Measurements from ENCODE around the gene PCYOX1L.

The PCYOX1L gene

DNA sequence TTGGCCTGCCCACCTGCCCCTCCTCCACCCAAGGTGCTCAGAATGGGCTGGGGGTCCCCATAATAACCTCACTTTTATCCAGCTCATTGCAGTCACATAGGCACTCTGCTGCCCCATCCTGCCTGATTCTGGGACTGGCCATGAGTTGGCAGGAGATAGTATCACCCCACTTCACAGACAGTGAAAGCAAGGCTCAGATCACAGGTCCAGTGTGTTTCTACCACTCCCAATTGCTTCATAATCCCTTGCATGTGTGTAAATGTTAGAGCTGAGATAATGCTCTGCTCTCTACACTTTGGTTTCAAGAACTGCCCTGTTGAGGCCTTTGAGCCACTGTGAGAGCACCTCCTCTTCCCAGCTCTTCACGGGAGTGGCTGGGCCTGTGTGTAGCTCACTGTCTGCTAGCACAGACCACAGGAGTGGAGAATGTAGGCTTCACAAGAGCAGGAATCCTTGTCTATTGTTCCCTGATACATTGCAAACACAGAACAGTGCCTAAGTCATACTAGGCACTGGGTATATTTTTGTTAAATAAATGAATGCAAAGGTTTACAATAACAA lies 8.4 kb downstream of the PCYOX1L start:
- no peak overlapping the region for H3K4ac ChIP-seq (ENCODE audit: low read depth, low read length)
- H3K36me3 ChIP-seq (ENCODE audit: control insufficient read depth in 1 of 2, insufficient read depth in 2 of 2, low read length in 2 of 2): no peaks in the 10 kb centered on the region
- H3K9me3 ChIP-seq (ENCODE audit: insufficient read depth, low read depth, low read length): no peaks in the 10 kb centered on the region
- WGBS (ENCODE audit: extremely low coverage, insufficient coverage, insufficient read length): no CpG with 5 or more reads among the region's 1 CpG
- H3K4me3 ChIP-seq (ENCODE audit: low read depth, low read length): no peak overlapping the region
- H3K23ac ChIP-seq (ENCODE audit: low read length): no peak overlapping the region
- no peak overlapping the region for H4K91ac ChIP-seq (ENCODE audit: low read depth, low read length)
- H2AK5ac ChIP-seq (ENCODE audit: low read length): no peak overlapping the region
- H3K9ac ChIP-seq (ENCODE audit: low read length): no peak overlapping the region
- no peak overlapping the region for H2BK5ac ChIP-seq (ENCODE audit: low read depth, low read length, poor library complexity)
- no peak overlapping the region for H3K4me2 ChIP-seq (ENCODE audit: low read length)
- no peaks in the 10 kb centered on the region for H3K79me1 ChIP-seq (ENCODE audit: low read length)
- H3K27ac ChIP-seq (ENCODE audit: low read depth, low read length): no peak overlapping the region
- no peaks in the 10 kb centered on the region for H3K79me2 ChIP-seq (ENCODE audit: control insufficient read depth, insufficient read depth, low read length, poor library complexity)
- H2BK12ac ChIP-seq (ENCODE audit: low read length): no peak overlapping the region
- no peak overlapping the region for H2AFZ ChIP-seq (ENCODE audit: insufficient read depth, low read length, poor library complexity)
- H3K4me1 ChIP-seq (ENCODE audit: control insufficient read depth in 1 of 2, insufficient read depth in 2 of 2, low read length in 2 of 2): peaks cover 3% of the 10 kb centered on the region in 2 experiments
- H2BK120ac ChIP-seq (ENCODE audit: insufficient read depth, low read length, poor library complexity): no peak overlapping the region
- no peak overlapping the region for H3K14ac ChIP-seq (ENCODE audit: low read length)
- no peak for DNase-seq
- H3K18ac ChIP-seq (ENCODE audit: low read length): no peak overlapping the region
- H4K12ac ChIP-seq (ENCODE audit: low read depth, low read length): no peak overlapping the region
- no peaks in the 10 kb centered on the region for H3K27me3 ChIP-seq (ENCODE audit: insufficient read depth, low read length)
- H4K8ac ChIP-seq (ENCODE audit: low read depth, low read length): no peak overlapping the region

GRCh38 chr5:149367249-149367971 lies 9.6 kb downstream of the PCYOX1L start:
- Histone ChIP-seq H2BK12ac (ENCODE audit: low read length) (no peak overlapping the region), H4K91ac (ENCODE audit: low read depth, low read length) (no peak overlapping the region), H3K9ac (ENCODE audit: low read length) (no peak overlapping the region), H3K23ac (ENCODE audit: low read length) (no peak overlapping the region), H3K36me3 (ENCODE audit: control insufficient read depth in 1 of 2, insufficient read depth in 2 of 2, low read length in 2 of 2) (no peaks in the 10 kb centered on the region), H3K4me2 (ENCODE audit: low read length) (no peak overlapping the region), H3K4ac (ENCODE audit: low read depth, low read length) (no peak overlapping the region), H4K12ac (ENCODE audit: low read depth, low read length) (no peak overlapping the region), H4K8ac (ENCODE audit: low read depth, low read length) (no peak overlapping the region), H2BK120ac (ENCODE audit: insufficient read depth, low read length, poor library complexity) (no peak overlapping the region), H3K4me1 (ENCODE audit: control insufficient read depth in 1 of 2, insufficient read depth in 2 of 2, low read length in 2 of 2) (peaks cover 3 to 5% of the 10 kb centered on the region in 2 experiments), H3K27me3 (ENCODE audit: insufficient read depth, low read length) (no peaks in the 10 kb centered on the region), H3K27ac (ENCODE audit: low read depth, low read length) (no peak overlapping the region), H3K18ac (ENCODE audit: low read length) (no peak overlapping the region), H3K14ac (ENCODE audit: low read length) (no peak overlapping the region), H3K9me3 (ENCODE audit: insufficient read depth, low read depth, low read length) (no peaks in the 10 kb centered on the region), H2BK5ac (ENCODE audit: low read depth, low read length, poor library complexity) (no peak overlapping the region), H2AFZ (ENCODE audit: insufficient read depth, low read length, poor library complexity) (no peak overlapping the region), H2AK5ac (ENCODE audit: low read length) (no peak overlapping the region), H3K79me2 (ENCODE audit: control insufficient read depth, insufficient read depth, low read length, poor library complexity) (no peaks in the 10 kb centered on the region), H3K79me1 (ENCODE audit: low read length) (no peaks in the 10 kb centered on the region), H3K4me3 (ENCODE audit: low read depth, low read length) (no peak overlapping the region)
- peak; percentile 48 to 78 for DNase-seq
- WGBS (ENCODE audit: extremely low coverage, insufficient coverage, insufficient read length): no CpG with 5 or more reads among the region's 14 CpGs

DNA sequence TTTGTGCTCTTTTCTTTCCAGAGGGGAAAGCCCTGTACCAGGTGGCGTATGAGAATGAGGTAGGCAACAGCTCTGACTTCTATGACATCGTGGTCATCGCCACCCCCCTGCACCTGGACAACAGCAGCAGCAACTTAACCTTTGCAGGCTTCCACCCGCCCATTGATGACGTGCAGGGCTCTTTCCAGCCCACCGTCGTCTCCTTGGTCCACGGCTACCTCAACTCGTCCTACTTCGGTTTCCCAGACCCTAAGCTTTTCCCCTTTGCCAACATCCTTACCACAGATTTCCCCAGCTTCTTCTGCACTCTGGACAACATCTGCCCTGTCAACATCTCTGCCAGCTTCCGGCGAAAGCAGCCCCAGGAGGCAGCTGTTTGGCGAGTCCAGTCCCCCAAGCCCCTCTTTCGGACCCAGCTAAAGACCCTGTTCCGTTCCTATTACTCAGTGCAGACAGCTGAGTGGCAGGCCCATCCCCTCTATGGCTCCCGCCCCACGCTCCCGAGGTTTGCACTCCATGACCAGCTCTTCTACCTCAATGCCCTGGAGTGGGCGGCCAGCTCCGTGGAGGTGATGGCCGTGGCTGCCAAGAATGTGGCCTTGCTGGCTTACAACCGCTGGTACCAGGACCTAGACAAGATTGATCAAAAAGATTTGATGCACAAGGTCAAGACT lies 10.3 kb downstream of the PCYOX1L start:
- Histone ChIP-seq H2AK5ac (ENCODE audit: low read length) (no peak overlapping the region), H2BK120ac (ENCODE audit: insufficient read depth, low read length, poor library complexity) (no peak overlapping the region), H4K91ac (ENCODE audit: low read depth, low read length) (no peak overlapping the region), H3K4me1 (ENCODE audit: control insufficient read depth in 1 of 2, insufficient read depth in 2 of 2, low read length in 2 of 2) (peaks cover 3 to 5% of the 10 kb centered on the region in 2 experiments), H3K4me3 (ENCODE audit: low read depth, low read length) (no peak overlapping the region), H3K4me2 (ENCODE audit: low read length) (no peak overlapping the region), H3K9ac (ENCODE audit: low read length) (no peak overlapping the region), H3K23ac (ENCODE audit: low read length) (no peak overlapping the region), H3K36me3 (ENCODE audit: control insufficient read depth in 1 of 2, insufficient read depth in 2 of 2, low read length in 2 of 2) (no peaks in the 10 kb centered on the region), H2BK5ac (ENCODE audit: low read depth, low read length, poor library complexity) (no peak overlapping the region), H4K8ac (ENCODE audit: low read depth, low read length) (no peak overlapping the region), H3K18ac (ENCODE audit: low read length) (no peak overlapping the region), H3K14ac (ENCODE audit: low read length) (no peak overlapping the region), H3K4ac (ENCODE audit: low read depth, low read length) (no peak overlapping the region), H3K9me3 (ENCODE audit: insufficient read depth, low read depth, low read length) (no peaks in the 10 kb centered on the region), H2AFZ (ENCODE audit: insufficient read depth, low read length, poor library complexity) (no peak overlapping the region), H3K79me1 (ENCODE audit: low read length) (no peaks in the 10 kb centered on the region), H3K79me2 (ENCODE audit: control insufficient read depth, insufficient read depth, low read length, poor library complexity) (no peaks in the 10 kb centered on the region), H3K27me3 (ENCODE audit: insufficient read depth, low read length) (no peaks in the 10 kb centered on the region), H2BK12ac (ENCODE audit: low read length) (no peak overlapping the region), H3K27ac (ENCODE audit: low read depth, low read length) (no peak overlapping the region), H4K12ac (ENCODE audit: low read depth, low read length) (no peak overlapping the region)
- no CpG with 5 or more reads among the region's 22 CpGs for WGBS (ENCODE audit: extremely low coverage, insufficient coverage, insufficient read length)
- peak in 1 of 2 donors; percentile 24 for DNase-seq

- Histone ChIP-seq H2AK5ac (ENCODE audit: low read length) (no peak overlapping the region), H3K9ac (ENCODE audit: low read length) (no peak overlapping the region), H3K23ac (ENCODE audit: low read length) (no peak overlapping the region), H2AFZ (ENCODE audit: insufficient read depth, low read length, poor library complexity) (no peak overlapping the region), H3K79me2 (ENCODE audit: control insufficient read depth, insufficient read depth, low read length, poor library complexity) (no peaks in the 10 kb centered on the region), H2BK120ac (ENCODE audit: insufficient read depth, low read length, poor library complexity) (no peak overlapping the region), H4K91ac (ENCODE audit: low read depth, low read length) (no peak overlapping the region), H3K27ac (ENCODE audit: low read depth, low read length) (no peak overlapping the region), H2BK12ac (ENCODE audit: low read length) (no peak overlapping the region), H4K12ac (ENCODE audit: low read depth, low read length) (no peak overlapping the region), H3K14ac (ENCODE audit: low read length) (no peak overlapping the region), H3K36me3 (ENCODE audit: control insufficient read depth in 1 of 2, insufficient read depth in 2 of 2, low read length in 2 of 2) (no peaks in the 10 kb centered on the region), H3K9me3 (ENCODE audit: insufficient read depth, low read depth, low read length) (no peaks in the 10 kb centered on the region), H3K4ac (ENCODE audit: low read depth, low read length) (no peak overlapping the region), H3K4me3 (ENCODE audit: low read depth, low read length) (no peak overlapping the region), H3K4me2 (ENCODE audit: low read length) (no peak overlapping the region), H3K27me3 (ENCODE audit: insufficient read depth, low read length) (no peaks in the 10 kb centered on the region), H4K8ac (ENCODE audit: low read depth, low read length) (no peak overlapping the region), H2BK5ac (ENCODE audit: low read depth, low read length, poor library complexity) (no peak overlapping the region), H3K18ac (ENCODE audit: low read length) (no peak overlapping the region), H3K4me1 (ENCODE audit: control insufficient read depth in 1 of 2, insufficient read depth in 2 of 2, low read length in 2 of 2) (peaks cover 3 to 5% of the 10 kb centered on the region in 2 experiments), H3K79me1 (ENCODE audit: low read length) (no peaks in the 10 kb centered on the region)
- no peak for DNase-seq
- WGBS (ENCODE audit: extremely low coverage, insufficient coverage, insufficient read length): no CpG with 5 or more reads among the region's 2 CpGs
Observed at GRCh38 chr5:149370878-149371277, 13.0 kb downstream of the PCYOX1L start.
